Gastroesophageal sphincter (tissue), 3 donors: ENCODE data around the gene TSACC.

Source experiments
- POLR2AphosphoS5 ChIP-seq: sonication (generic); formaldehyde crosslinking; IDR thresholded peaks from one replicate; pipeline ENCODE4 v1.6.1; 2017; ENCODE audit warnings: antibody characterized with exemption
- TF ChIP-seq, protein P1 (sequence below), 4 experiments: fragments of 200-600 bp in 2 of 4; fragments of 450-650 bp in 2 of 4; sonication (generic) in 1 of 4; IDR thresholded peaks; one replicate each; pipeline ENCODE4 v1.5.1; 2017 to 2019; ENCODE audit warnings: antibody characterized with exemption in 4 of 4, mild to moderate bottlenecking in 2 of 4, moderate library complexity in 2 of 4

DNA sequence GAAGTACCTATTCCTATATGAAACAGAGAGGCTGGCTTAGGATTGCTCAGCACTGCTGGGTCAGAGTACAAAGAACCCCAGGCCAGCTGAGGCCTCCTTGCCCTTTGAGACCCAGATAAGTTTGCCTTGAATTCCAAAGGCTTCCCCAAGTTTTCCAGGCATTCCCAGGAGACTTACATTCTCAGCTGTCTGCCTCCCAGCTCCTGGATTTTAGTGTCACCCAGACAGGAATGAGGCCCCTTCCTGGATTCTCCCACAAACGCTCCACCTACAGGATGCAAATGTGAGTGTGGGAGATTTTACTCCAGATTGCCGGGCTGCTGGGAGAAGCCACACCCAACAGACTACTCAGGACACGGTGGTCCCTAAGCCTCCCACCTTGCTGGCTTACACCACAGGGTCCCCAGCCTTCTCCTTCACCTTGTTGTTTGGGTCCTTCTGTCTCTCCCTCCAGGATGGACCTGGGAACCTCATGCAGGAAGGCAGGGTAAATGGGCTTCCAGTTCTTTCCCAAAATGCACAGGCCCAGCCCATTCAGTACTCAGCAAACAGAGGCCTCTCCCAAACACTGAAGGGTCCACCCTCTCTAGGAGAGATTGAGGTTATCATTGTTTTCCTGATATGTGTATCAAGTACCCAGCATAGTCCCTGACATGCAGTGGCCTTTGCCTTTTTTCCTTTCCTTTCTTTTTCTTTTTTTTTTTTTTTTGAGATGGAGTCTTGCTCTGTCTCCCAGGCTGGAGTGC is 41.3 kb downstream of the TSACC start:
- TF ChIP-seq POLR2AphosphoS5, result no peak
- TF ChIP-seq, protein P1, sequence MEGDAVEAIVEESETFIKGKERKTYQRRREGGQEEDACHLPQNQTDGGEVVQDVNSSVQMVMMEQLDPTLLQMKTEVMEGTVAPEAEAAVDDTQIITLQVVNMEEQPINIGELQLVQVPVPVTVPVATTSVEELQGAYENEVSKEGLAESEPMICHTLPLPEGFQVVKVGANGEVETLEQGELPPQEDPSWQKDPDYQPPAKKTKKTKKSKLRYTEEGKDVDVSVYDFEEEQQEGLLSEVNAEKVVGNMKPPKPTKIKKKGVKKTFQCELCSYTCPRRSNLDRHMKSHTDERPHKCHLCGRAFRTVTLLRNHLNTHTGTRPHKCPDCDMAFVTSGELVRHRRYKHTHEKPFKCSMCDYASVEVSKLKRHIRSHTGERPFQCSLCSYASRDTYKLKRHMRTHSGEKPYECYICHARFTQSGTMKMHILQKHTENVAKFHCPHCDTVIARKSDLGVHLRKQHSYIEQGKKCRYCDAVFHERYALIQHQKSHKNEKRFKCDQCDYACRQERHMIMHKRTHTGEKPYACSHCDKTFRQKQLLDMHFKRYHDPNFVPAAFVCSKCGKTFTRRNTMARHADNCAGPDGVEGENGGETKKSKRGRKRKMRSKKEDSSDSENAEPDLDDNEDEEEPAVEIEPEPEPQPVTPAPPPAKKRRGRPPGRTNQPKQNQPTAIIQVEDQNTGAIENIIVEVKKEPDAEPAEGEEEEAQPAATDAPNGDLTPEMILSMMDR (IDR thresholded peaks at IDR 0.05), result no peak
